K562 treated with DMSO at 1 percent for 24 hours (cell line): ENCODE measurements around the gene C3orf52. TPM values are rescaled to one million over a fixed set of nuclear protein-coding genes. Genes with fewer than 3 reads are reported as not detected.

Experiments used
- total RNA-seq: library from RNA; unstranded; fragments of 300-600 nt; gene quantifications from 2 replicates; pipeline ENCODE4 v1.2.3, GENCODE V29; 2022; ENCODE audit warnings: low read depth; ENCODE audit not compliant: insufficient read depth

Gene C3orf52, protein sequence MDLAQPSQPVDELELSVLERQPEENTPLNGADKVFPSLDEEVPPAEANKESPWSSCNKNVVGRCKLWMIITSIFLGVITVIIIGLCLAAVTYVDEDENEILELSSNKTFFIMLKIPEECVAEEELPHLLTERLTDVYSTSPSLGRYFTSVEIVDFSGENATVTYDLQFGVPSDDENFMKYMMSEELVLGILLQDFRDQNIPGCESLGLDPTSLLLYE
- total RNA-seq, result 1.6 and 1.9 TPM in 2 replicates

DNA sequence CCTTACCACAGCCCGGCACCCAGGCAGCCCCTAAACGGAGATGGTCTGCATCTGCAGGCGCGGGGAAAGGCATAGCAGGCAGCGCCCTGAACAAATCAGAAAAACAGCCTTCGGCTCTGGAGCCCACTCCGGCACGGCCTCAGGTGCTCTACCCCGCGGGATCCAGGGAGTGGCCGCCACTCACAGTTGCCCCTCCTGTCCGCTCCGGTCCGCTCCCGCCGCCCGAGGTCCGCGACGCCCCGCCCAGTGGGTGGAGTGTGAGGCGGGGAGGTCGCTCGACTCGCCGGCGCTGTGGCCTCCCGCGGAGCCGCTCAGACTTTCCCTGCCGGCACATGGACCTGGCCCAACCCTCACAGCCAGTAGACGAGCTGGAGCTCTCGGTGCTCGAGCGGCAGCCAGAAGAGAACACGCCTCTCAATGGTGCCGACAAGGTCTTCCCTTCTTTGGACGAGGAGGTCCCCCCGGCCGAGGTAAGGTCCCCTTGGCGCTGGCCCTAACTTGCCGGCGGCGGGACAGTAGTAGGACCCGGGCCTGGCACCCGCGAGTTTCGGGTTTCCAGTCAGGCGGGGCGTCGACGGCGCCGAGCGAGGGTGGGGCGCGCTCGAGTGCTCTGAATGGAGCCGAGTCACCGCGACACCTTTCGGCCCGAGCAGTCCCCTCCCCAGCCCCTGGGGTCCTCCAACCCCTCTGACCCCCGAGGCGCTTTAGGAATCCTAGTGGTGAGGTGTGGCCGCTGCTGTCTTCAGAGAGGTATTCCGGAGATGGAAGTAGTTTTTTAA lies at the start of gene C3orf52:
Gene C3orf52, plus strand, starts transcription at position 314 of the 779 bp plus-strand sequence. Its CDS starts 19 bp downstream, at position 333.

DNA sequence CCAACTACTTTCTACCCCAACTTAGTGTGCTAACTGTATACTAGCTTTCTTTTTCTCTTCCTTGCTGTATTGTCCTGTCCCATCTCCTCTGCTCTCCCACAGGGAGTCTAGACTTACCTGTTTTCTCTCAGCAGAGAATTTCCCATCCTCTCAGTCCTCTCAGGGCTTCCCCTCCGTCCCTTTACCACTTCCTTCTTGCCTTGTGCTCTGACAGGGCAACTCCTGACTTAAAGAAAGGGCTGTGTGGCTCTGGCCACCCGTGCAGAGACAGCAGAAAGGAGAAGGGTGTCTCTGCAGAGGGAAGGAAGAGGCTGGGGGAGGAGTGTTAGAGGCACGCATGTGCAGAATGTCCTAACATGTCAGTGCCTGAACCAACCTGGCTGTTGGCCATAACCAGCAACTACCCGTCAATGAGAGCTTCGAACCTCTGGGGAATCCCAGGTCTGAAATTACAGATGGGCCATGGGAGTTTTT lies 46.8 kb downstream of the C3orf52 start, which contains the start of gene GCSAM:
Gene GCSAM, minus strand, starts transcription at position 274 of the 474 bp plus-strand sequence. Its CDS starts 128 bp downstream, at position 146.

Other genes with a start within 250 kb of the C3orf52 start
- not detected in 2 replicates for gene PHLDB2, start 227.1 kb upstream of the C3orf52 start, total RNA-seq
- gene ABHD10, start 107.4 kb upstream of the C3orf52 start, total RNA-seq, result 12.4 and 14.3 TPM in 2 replicates
- gene TAGLN3, start 87.5 kb upstream of the C3orf52 start, total RNA-seq, result not detected in 2 replicates
- not detected in 2 replicates for gene TMPRSS7, start 51.7 kb upstream of the C3orf52 start, total RNA-seq
- 0.34 TPM in 1 of 2 replicates, not detected in the other for gene GCSAM, start 46.9 kb downstream of the C3orf52 start, total RNA-seq
- gene SLC9C1, start 207.8 kb downstream of the C3orf52 start, total RNA-seq, result not detected in 2 replicates
- not detected in 2 replicates for gene CD200, start 246.8 kb downstream of the C3orf52 start, total RNA-seq